Measurements from ENCODE around the gene CGB7.
"Not testable (repeated sequence)": the region's sequence is repeated elsewhere in the genome, so short reads cannot be mapped to it uniquely, and the experiment has no call there.

DNA sequence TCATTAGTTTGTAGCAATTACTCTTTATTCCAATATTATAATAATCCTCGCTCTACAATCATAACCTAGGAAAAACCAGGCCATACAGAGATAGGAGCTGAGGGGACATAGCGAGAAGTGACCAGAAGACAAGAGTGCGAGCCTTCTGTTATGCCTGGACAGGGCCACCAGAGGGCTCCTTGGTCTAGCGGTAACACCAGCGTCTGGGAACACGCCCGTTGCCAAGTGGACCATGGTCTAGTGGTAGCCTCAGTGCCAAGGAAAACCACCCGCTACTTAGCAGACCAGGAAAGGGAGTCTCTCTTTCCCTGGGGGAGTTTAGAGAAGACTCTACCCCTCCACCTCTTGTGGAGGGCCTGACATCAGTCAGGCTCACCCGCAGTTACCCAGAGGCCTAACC, 17.3 kb upstream of the CGB7 start:
- not testable (repeated sequence) for TF ChIP-seq EZH2 (IDR thresholded peaks at IDR 0.05; ENCODE audit: low read depth, unreplicated experiment); ZNF114 (CRISPR knock-in tag; IDR thresholded peaks at IDR 0.05); CREB1 (CRISPR knock-in tag; IDR thresholded peaks at IDR 0.05; ENCODE audit: low read depth); POLR2AphosphoS5 (IDR thresholded peaks at IDR 0.05; ENCODE audit: low read depth); EZH2phosphoT487 (IDR thresholded peaks at IDR 0.05; ENCODE audit: unreplicated experiment); JUNB (IDR thresholded peaks at IDR 0.05; ENCODE audit: unreplicated experiment); STAT1 (IDR thresholded peaks at IDR 0.05; ENCODE audit: unreplicated experiment); NANOG (IDR thresholded peaks at IDR 0.05; ENCODE audit: borderline replicate concordance)
- TF ChIP-seq, protein P1, sequence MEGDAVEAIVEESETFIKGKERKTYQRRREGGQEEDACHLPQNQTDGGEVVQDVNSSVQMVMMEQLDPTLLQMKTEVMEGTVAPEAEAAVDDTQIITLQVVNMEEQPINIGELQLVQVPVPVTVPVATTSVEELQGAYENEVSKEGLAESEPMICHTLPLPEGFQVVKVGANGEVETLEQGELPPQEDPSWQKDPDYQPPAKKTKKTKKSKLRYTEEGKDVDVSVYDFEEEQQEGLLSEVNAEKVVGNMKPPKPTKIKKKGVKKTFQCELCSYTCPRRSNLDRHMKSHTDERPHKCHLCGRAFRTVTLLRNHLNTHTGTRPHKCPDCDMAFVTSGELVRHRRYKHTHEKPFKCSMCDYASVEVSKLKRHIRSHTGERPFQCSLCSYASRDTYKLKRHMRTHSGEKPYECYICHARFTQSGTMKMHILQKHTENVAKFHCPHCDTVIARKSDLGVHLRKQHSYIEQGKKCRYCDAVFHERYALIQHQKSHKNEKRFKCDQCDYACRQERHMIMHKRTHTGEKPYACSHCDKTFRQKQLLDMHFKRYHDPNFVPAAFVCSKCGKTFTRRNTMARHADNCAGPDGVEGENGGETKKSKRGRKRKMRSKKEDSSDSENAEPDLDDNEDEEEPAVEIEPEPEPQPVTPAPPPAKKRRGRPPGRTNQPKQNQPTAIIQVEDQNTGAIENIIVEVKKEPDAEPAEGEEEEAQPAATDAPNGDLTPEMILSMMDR (conservative IDR thresholded peaks at IDR 0.05; ENCODE audit: low read depth in 2 of 2), result peak; percentile 52 to 73
- TF ChIP-seq, protein P2, sequence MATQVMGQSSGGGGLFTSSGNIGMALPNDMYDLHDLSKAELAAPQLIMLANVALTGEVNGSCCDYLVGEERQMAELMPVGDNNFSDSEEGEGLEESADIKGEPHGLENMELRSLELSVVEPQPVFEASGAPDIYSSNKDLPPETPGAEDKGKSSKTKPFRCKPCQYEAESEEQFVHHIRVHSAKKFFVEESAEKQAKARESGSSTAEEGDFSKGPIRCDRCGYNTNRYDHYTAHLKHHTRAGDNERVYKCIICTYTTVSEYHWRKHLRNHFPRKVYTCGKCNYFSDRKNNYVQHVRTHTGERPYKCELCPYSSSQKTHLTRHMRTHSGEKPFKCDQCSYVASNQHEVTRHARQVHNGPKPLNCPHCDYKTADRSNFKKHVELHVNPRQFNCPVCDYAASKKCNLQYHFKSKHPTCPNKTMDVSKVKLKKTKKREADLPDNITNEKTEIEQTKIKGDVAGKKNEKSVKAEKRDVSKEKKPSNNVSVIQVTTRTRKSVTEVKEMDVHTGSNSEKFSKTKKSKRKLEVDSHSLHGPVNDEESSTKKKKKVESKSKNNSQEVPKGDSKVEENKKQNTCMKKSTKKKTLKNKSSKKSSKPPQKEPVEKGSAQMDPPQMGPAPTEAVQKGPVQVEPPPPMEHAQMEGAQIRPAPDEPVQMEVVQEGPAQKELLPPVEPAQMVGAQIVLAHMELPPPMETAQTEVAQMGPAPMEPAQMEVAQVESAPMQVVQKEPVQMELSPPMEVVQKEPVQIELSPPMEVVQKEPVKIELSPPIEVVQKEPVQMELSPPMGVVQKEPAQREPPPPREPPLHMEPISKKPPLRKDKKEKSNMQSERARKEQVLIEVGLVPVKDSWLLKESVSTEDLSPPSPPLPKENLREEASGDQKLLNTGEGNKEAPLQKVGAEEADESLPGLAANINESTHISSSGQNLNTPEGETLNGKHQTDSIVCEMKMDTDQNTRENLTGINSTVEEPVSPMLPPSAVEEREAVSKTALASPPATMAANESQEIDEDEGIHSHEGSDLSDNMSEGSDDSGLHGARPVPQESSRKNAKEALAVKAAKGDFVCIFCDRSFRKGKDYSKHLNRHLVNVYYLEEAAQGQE (IDR thresholded peaks at IDR 0.05; ENCODE audit: unreplicated experiment), result not testable (repeated sequence)
- TF ChIP-seq, protein P3, sequence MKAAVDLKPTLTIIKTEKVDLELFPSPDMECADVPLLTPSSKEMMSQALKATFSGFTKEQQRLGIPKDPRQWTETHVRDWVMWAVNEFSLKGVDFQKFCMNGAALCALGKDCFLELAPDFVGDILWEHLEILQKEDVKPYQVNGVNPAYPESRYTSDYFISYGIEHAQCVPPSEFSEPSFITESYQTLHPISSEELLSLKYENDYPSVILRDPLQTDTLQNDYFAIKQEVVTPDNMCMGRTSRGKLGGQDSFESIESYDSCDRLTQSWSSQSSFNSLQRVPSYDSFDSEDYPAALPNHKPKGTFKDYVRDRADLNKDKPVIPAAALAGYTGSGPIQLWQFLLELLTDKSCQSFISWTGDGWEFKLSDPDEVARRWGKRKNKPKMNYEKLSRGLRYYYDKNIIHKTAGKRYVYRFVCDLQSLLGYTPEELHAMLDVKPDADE (IDR thresholded peaks at IDR 0.05), result not testable (repeated sequence)
- TF ChIP-seq, protein P4, sequence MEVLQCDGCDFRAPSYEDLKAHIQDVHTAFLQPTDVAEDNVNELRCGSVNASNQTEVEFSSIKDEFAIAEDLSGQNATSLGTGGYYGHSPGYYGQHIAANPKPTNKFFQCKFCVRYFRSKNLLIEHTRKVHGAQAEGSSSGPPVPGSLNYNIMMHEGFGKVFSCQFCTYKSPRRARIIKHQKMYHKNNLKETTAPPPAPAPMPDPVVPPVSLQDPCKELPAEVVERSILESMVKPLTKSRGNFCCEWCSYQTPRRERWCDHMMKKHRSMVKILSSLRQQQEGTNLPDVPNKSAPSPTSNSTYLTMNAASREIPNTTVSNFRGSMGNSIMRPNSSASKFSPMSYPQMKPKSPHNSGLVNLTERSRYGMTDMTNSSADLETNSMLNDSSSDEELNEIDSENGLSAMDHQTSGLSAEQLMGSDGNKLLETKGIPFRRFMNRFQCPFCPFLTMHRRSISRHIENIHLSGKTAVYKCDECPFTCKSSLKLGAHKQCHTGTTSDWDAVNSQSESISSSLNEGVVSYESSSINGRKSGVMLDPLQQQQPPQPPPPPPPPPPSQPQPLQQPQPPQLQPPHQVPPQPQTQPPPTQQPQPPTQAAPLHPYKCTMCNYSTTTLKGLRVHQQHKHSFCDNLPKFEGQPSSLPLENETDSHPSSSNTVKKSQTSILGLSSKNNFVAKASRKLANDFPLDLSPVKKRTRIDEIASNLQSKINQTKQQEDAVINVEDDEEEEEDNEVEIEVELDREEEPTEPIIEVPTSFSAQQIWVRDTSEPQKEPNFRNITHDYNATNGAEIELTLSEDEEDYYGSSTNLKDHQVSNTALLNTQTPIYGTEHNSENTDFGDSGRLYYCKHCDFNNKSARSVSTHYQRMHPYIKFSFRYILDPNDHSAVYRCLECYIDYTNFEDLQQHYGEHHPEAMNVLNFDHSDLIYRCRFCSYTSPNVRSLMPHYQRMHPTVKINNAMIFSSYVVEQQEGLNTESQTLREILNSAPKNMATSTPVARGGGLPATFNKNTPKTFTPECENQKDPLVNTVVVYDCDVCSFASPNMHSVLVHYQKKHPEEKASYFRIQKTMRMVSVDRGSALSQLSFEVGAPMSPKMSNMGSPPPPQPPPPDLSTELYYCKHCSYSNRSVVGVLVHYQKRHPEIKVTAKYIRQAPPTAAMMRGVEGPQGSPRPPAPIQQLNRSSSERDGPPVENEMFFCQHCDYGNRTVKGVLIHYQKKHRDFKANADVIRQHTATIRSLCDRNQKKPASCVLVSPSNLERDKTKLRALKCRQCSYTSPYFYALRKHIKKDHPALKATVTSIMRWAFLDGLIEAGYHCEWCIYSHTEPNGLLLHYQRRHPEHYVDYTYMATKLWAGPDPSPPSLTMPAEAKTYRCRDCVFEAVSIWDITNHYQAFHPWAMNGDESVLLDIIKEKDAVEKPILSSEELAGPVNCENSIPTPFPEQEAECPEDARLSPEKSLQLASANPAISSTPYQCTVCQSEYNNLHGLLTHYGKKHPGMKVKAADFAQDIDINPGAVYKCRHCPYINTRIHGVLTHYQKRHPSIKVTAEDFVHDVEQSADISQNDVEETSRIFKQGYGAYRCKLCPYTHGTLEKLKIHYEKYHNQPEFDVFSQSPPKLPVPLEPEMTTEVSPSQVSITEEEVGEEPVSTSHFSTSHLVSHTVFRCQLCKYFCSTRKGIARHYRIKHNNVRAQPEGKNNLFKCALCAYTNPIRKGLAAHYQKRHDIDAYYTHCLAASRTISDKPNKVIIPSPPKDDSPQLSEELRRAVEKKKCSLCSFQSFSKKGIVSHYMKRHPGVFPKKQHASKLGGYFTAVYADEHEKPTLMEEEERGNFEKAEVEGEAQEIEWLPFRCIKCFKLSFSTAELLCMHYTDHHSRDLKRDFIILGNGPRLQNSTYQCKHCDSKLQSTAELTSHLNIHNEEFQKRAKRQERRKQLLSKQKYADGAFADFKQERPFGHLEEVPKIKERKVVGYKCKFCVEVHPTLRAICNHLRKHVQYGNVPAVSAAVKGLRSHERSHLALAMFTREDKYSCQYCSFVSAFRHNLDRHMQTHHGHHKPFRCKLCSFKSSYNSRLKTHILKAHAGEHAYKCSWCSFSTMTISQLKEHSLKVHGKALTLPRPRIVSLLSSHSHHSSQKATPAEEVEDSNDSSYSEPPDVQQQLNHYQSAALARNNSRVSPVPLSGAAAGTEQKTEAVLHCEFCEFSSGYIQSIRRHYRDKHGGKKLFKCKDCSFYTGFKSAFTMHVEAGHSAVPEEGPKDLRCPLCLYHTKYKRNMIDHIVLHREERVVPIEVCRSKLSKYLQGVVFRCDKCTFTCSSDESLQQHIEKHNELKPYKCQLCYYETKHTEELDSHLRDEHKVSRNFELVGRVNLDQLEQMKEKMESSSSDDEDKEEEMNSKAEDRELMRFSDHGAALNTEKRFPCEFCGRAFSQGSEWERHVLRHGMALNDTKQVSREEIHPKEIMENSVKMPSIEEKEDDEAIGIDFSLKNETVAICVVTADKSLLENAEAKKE (CRISPR knock-in tag; IDR thresholded peaks at IDR 0.05), result not testable (repeated sequence)

Measured in GM23338 (cell line).